ENCODE results near the gene RPS5. TPM values are rescaled to one million over a fixed set of nuclear protein-coding genes. Genes with fewer than 3 reads are reported as not detected.

RPS5 gene
- total and polyA plus RNA-seq, 9 of the 15 experiments (the other 6 are each of a cell fraction or from before 2014, with no cell fraction given), result 1,228 to 3,570 (median 2,484) TPM

DNA sequence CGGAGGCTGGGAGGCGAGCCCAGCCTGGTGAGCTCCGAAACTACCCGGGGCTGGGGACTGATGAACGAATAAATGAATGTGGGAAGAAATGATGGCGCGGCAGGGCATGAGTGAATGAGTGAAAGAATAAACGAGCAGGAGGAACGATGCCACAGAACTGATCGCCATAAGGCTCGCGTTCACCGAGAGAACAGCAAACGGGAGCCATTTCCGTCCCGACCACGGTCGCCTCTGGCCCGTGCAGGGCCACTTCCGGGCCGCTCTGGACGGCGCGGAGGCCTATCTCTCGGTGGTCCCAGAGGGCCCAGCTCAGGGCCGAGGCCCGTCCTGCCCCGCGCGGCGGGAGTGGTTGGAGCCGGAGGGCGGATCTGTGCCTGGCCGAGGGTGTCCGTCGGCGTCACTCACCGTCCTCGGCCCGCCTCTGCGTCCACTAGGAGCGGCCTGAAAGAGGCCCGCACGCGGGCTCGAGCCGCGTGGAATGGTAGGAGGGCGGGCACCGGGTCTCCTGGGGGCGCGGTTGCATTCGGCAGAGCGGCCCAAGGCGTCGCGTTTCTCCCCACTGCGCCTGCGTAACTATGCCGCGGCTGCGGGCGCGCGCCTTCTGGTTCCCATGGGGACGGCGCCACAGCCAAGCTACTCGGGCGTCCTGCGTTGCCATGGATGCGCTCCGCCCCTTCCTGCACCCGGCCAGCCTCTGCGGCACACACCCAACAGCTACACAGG is 24.6 kb upstream of the RPS5 start, which contains the start of gene ZNF497 (continued):
- TF ChIP-seq CHD7 (IDR thresholded peaks at IDR 0.05; ENCODE audit: low read depth, low read length) (no peak), ZNF121 (CRISPR knock-in tag; conservative IDR thresholded peaks at IDR 0.05) (no peak), YBX1 (IDR thresholded peaks at IDR 0.05) (no peak), SNAPC5 (CRISPR knock-in tag; IDR thresholded peaks at IDR 0.05) (no peak), ZNF408 (CRISPR knock-in tag; IDR thresholded peaks at IDR 0.05; ENCODE audit: low read depth) (no peak), ZNF140 (CRISPR knock-in tag; IDR thresholded peaks at IDR 0.05) (no peak), ZBTB17 (CRISPR knock-in tag; IDR thresholded peaks at IDR 0.05) (0 out of 2 replicates have a peak, but pooled peaks have one; percentile 20), ZNF561 (CRISPR knock-in tag; conservative IDR thresholded peaks at IDR 0.05) (no peak), PURB (CRISPR knock-in tag; IDR thresholded peaks at IDR 0.05; ENCODE audit: low read depth) (no peak), ZNF263 (CRISPR knock-in tag; IDR thresholded peaks at IDR 0.05; ENCODE audit: borderline replicate concordance) (no peak; the same call in 1 of the 2 replicates), ETV5 (CRISPR knock-in tag; IDR thresholded peaks at IDR 0.05; ENCODE audit: low read depth) (peak; percentile 87), SLC30A9 (CRISPR knock-in tag; IDR thresholded peaks at IDR 0.05) (no peak), SP1 (CRISPR knock-in tag; IDR thresholded peaks at IDR 0.05) (peak; percentile 78), MCM2 (IDR thresholded peaks at IDR 0.05; ENCODE audit: low read depth) (no peak), MTF1 (CRISPR knock-in tag; IDR thresholded peaks at IDR 0.05; ENCODE audit: borderline replicate concordance) (no peak), MTA2 (IDR thresholded peaks at IDR 0.05; ENCODE audit: low read depth) (no peak), ZNF79 (CRISPR knock-in tag; IDR thresholded peaks at IDR 0.05; ENCODE audit: low read depth) (no peak), ZNF436 (CRISPR knock-in tag; IDR thresholded peaks at IDR 0.05) (no peak), HSF4 (CRISPR knock-in tag; IDR thresholded peaks at IDR 0.05; ENCODE audit: borderline replicate concordance) (no peak)
